Skin epidermis (tissue), 12 donors: ENCODE measurements around the gene IGF1.

ENCODE experiments used
- H3K27ac ChIP-seq, 21 experiments: fragments of 200-600 bp; sonication (generic) in 11 of 21; one replicate each; pipeline ENCODE4 v1.5.0; 2020; ENCODE audit warnings: mild to moderate bottlenecking in 3 of 21, inconsistent platforms in 2 of 21, moderate library complexity in 2 of 21
- H3K4me3 ChIP-seq, 7 experiments: fragments of 200-600 bp; sonication (generic) in 2 of 7; one replicate each; pipeline ENCODE4 v1.5.0; 2020; ENCODE audit warnings: inconsistent platforms in 2 of 7, mild to moderate bottlenecking in 2 of 7, moderate library complexity in 1 of 7

IGF1 gene

DNA sequence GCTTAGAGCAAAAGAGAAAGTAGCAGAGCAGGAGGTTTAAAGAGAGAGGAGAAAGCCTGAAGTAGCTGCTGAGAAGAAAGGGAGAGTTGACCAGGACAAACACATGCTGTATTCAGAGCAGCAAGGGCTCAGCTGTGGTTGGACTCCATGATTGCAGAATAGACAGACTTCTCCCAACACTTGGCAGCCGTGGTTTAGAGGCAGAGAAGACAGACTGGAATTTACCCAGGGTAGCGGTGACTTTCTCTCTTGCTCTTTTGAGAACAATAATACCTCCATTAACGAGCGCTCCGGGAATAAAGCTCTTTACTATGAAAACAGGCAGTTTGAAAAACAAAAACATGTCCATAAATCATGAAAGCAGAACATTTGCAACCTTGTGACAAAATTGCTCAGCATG is 21.4 kb upstream of the IGF1 start:
- H3K27ac ChIP-seq = peak overlapping the region in 6 of 21 experiments; percentile 2 to 55 (median 41)
- no peak overlapping the region for H3K4me3 ChIP-seq

DNA sequence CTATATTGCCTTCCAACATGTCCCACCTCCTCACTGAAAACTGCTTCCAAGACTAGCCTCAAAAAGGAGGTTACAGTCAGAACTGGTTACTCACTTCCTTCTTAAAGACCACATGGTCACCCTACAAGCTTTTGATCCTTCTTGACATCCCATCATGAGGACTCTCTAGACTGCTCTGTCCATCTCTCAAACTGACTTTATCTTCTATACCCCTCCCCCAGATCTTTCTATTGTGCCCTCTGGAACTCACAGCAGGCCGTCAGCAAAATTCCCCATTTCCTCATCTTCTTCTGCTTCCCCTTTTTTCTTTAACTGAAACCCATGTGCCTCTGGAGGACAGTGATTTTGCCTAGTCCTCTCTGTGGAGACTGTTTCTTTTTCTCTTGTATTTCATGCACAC is 18.1 kb upstream of the IGF1 start:
- Histone ChIP-seq H3K27ac (peak overlapping the region in 3 of 21 experiments; percentile 6 to 50 (median 46)), H3K4me3 (no peak overlapping the region)

DNA sequence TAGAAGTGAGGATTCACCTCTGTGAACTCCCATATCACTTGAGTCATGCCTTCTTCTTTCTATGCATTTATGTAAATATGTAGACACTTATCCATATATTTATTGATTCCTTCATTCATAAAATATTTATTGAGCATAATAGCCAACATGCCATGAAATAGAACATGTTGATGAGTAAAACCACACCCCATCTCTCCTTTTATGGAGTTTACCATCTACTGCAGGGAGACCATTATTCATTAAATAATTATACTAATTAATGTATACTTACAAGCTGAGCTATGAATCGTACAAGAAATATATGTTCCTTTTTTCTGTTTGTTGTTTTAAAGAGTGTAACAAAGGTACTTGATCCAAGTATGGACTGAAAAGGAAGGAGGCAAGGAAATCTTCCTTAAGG is 17.4 kb upstream of the IGF1 start:
- H3K27ac ChIP-seq = peak overlapping the region in 2 of 21 experiments; percentile 12 to 46
- H3K4me3 ChIP-seq = no peak overlapping the region

DNA sequence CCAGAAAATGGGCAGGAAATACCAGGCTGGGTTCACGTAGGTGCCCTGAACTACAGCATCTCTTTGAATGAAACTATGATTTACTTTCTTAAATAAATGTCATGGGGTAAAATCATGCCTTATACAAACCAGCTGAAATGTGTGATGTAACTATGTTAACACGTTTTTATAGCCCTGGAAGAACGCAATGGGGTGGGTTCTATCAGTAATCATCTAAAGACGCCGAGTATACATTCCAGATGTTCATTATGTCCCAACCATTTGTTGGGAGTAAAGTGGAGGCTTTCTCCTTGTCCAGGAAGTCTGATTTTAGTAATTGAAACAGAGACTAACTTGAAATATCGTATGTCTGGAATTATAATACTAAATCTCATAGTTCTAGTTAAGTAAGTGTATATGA is 16.2 kb upstream of the IGF1 start:
- no peak overlapping the region for H3K4me3 ChIP-seq
- H3K27ac ChIP-seq = no peak overlapping the region

DNA sequence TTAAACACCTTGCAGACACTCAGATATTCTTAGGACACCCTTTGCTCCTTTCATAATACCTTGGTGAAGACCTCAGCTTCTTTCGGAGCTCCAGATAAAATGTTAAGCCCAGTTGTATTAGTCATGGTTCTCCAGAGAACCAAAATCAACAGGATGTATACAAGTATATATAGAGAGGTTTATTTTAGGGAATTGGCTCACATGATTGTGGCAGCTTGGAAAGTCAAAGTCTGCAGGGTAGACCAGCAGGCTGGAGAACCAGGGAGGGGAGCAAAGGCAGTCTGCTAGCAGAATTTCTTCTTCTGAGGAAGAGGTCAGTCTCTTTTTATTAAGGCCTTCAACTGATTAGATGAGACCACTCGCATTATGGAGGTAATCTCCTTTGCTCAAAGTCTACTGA is 6.9 kb upstream of the IGF1 start:
- H3K4me3 ChIP-seq = no peak overlapping the region

DNA sequence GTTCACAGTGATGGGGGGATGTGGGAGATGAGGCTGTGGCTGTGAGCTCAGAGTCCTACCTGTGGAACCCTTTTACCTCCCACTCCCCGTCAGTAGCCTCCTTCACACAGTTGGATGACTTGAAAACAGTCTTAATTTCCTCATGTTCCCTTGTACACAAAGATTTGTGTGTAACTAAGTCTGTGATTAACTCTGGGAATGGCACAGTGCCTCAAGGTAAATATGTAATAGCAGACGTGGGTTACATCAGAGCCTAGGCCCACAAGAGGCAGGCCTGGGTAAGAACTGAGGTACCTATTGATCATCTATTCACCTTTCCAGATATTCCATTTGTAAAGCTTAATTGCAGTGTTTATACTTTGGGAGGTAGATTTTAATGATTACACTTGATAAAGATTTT is 5.8 kb upstream of the IGF1 start:
- H3K4me3 ChIP-seq = no peak overlapping the region
- no peak overlapping the region for H3K27ac ChIP-seq

More for the DNA sequence above, 6.9 kb upstream of the IGF1 start:
- no peak overlapping the region for H3K27ac ChIP-seq

DNA sequence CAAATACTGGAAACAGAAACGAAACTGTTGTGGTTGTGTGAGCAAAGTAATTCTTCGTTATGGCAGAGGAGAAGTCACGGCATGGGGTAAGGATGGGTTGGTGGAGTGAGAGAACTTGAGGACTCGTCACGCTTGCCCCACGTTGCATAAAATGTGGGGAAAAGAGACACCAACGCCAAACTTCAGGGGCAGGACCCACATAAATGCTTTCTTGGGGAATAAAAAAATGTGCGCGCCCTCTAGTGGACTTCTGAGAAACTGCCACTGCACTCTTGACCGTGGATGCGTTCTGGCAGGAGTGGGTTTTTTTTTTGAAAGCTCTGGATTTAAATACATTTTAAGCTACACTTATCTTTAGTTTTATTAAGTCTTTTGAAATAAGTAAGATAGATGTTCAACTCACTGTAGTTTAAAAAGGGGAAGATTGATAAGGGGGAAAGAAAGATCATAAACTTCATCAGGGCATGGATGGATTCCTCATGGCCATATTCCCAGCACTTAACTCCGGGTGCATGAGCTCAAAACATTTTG is 4.1 kb upstream of the IGF1 start:
- Histone ChIP-seq H3K4me3 (peak overlapping the region in 1 of 7 experiments; percentile 13), H3K27ac (peak overlapping the region in 15 of 21 experiments; percentile 6 to 73 (median 45))

DNA sequence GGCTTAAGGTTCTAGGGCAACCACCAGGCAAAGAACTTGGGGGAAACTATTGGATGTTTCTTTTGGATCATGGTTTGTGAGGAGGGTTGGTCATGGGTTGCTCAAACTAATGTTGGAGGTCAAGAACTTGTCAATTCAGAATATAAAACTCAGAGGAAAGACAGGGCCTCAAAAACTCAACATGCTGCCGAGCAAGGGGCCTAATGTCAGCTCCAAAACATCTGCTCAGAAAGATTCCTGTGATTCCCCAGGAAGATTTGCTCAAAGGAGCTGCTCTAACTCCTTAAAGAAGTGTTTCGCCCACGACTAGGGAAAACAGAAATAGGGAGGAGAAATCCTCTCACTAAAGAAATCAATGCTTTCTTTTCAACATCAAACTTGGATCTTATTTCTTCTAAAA is 3.7 kb upstream of the IGF1 start:
- H3K4me3 ChIP-seq = peak overlapping the region in 1 of 7 experiments; percentile 13
- H3K27ac ChIP-seq = peak overlapping the region in 16 of 21 experiments; percentile 6 to 73 (median 38)

DNA sequence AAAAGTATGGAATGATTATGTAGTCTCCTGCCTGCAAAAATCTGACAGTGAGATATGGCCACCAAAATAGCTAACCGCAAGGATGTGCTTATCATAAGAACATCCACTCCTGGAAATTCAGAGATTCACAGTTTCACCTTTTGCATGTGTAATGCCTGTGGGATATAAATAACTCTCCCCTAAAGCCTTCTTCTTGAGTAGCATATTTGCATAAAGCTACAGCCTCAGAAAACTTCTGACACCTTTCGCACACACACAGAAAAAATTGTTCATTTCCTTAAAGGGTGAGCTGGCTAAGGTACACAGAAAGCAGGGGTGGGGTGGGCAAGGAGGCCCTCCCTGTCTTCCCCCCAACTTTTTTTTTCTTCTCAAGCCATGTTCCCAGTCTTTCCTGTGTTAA is 3.1 kb upstream of the IGF1 start:
- peak overlapping the region in 8 of 21 experiments; percentile 17 to 73 (median 52) for H3K27ac ChIP-seq
- H3K4me3 ChIP-seq = no peak overlapping the region

DNA sequence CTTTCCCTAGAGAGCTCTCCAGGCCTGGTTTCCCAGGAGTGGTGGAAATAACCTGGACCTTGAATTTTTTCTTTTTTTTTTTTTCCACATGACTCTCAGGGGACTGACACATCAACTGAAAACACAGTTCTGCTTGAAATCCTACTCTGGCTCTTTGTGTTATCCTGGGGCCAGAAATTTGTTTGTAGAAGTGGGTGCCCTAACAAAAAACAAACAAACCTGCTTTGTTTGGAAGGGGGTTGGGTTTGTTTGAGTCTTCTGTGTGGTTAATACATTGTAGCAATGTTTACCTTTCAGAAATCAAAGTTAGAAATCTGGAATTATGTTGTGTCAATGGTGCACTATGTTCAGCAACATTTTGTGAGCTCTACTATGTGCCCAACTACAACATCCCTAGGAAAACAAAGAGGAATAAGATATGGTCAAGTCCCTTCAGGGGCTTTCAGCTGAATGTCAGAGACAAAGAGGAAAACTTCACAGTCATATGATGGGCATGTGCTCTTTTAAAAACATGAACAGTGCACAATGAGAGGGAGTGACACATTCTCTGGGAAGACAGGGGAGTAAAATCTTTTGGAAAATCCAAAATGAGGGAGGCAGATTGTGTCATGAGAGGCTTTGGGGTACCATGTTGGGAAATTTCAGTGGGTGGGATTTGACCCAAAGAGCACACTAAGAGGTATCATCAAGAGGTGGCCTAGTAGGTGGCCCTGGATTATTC is 1.5 kb upstream of the IGF1 start:
- Histone ChIP-seq H3K4me3 (no peak overlapping the region), H3K27ac (peak overlapping the region in 1 of 21 experiments; percentile 13)

DNA sequence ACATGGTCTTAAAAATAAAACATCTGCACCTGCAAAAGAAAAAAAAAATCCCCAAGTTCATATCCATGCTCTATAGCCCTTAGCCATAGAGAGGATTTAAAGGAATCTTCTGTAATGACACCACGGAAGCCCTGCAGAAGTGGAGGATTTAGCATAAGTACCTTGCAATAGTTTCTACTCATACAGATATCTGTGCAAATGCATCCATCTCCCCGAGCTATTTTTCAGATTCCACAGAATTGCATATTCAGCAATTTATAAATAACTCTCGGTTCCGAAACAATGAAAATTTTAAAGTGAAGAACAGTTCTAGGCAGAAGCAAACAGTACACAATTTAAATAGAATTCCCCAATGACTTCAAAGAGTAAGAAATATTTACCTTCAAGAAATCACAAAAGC is 424 bp downstream of the IGF1 start:
- peak overlapping the region in 3 of 7 experiments; percentile 4 to 31 (median 16) for H3K4me3 ChIP-seq
- H3K27ac ChIP-seq = peak overlapping the region in 5 of 21 experiments; percentile 15 to 58 (median 24)

DNA sequence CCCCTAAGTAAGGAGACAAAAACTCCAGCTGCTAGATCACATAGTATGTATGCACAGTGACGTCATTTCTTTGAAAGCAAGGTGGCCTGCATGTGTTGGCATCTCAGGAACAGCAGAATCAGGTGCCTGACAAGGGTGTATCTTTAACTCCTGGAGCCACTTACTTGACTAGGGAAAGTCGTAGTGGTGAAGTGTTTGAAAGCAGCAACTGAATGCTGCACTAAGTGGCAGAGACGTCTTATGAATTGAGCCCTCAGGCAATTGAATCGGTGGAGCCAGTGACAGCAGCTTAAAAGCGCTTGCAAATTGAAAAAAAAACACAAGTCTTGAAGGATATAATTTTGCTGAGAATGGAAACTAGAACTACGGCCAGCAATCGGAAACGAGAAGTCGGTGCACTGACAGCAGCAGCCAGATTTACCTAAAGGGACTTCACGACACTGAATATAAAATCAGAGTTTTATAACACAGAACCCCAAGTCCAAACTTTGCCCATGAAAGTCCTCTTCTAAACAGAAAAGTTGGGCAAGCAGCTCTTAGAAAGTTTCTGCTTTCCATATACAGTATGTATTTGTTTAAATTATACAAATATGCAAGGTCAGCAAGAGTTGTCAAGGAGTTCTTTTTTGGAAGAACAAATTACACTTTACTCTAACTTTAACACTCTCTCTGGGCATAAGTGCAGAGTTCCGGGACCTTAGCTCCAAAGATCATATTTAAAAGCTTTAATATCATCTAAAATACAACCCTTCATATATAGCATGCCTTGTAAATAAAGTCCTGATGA is 1.1 kb downstream of the IGF1 start:
- H3K4me3 ChIP-seq = peak overlapping the region in 3 of 7 experiments; percentile 16 to 31 (median 18)
- peak overlapping the region in 10 of 21 experiments; percentile 15 to 58 (median 31) for H3K27ac ChIP-seq

DNA sequence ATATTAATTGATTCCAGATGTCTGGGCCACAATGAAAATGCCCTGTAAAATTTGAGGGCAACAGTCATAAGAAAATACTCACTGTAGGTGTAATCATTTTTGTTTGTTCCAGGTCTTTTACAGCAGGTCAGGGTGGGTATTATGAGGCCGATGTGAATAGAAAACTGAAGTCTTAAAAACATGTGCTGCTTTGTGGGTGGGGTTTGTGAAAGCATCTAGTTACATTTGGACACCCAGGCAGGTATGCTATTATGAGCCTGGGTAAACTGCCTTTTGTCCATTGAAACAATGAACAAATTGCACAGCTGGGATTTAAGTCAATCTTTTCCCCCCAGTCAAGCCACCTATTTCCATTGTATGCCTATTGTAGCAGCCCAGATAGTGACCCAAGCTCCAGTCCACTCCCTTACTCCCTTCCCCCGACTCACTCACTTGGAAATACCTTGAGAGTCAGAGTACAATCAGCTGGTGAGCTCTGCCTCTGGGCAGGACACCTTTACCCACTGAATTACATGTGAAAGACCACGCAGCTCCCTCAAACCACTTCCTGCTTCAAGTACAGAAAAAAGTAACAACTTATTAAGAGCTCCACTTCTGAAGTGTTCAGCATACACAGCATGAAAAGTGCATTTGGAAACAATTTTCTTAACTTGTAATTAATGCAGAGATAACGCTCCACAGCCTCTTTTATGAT is 1.8 kb downstream of the IGF1 start:
- peak overlapping the region in 8 of 21 experiments; percentile 15 to 58 (median 34) for H3K27ac ChIP-seq
- H3K4me3 ChIP-seq = peak overlapping the region in 3 of 7 experiments; percentile 16 to 31 (median 18)

DNA sequence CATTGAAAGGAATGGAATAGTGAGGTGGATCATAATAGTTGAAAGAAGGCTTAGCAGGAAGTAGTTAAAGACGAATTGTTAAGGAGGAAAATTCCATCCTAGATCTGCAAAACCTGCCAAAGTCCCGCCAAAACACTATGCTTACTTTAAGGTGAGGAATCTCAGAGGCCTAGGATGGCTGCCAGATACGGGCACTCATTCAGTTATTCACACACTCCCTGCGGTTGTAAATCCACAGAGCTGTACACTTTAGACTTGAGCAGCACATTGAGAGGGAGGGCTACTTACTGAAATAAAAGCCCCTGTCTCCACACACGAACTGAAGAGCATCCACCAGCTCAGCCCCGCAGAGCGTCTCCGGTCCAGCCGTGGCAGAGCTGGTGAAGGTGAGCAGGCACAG is 5.0 kb downstream of the IGF1 start:
- H3K27ac ChIP-seq = no peak overlapping the region
- H3K4me3 ChIP-seq = no peak overlapping the region

DNA sequence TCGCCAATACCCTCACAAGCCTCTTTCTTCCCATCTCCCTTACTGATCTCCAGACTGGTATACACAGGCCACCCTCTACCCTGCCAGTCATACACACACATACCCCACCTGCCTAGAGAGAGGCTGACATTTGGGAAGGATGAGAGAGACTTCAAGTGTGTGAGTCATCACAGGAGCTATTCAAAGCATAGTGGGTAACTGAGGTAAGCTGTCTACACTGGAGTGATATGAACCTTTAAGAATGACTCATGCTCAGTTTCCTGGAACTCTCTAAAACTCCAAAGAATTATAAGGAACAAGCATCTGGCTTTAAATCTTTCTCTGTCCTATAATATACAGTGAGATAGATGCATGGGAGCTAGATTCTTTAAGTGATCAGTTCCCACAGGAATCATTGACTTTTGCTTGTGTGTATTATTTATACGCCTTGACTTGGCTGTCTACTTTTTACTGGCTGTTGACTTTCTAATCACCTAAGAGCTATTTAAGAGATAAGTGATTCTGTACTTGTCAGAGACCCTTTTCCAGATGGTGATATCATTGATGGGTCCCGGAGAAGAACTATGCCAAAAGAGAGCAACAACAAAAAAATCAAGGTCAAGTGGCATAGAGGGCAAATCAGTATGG is 5.8 kb downstream of the IGF1 start:
- no peak overlapping the region for H3K4me3 ChIP-seq
- no peak overlapping the region for H3K27ac ChIP-seq

DNA sequence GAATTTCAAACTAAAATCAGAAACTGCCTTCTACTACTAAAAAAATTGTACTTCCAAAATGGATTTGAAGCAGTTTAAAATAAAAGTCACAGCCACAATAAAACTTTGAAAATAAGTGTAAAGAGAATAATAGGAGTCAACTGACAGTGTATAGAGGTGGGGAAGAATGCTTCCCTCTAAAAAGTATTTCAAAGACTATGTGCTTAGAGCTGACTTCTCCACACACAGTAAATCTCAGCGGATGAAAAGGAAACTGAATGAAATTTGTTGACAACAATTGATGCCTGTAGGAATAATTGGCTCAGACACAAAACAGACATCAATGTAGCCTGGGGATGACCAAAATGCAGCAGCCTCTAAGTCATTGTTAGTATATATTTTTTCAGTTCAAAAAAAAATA is 7.9 kb downstream of the IGF1 start:
- Histone ChIP-seq H3K27ac (no peak overlapping the region), H3K4me3 (no peak overlapping the region)

DNA sequence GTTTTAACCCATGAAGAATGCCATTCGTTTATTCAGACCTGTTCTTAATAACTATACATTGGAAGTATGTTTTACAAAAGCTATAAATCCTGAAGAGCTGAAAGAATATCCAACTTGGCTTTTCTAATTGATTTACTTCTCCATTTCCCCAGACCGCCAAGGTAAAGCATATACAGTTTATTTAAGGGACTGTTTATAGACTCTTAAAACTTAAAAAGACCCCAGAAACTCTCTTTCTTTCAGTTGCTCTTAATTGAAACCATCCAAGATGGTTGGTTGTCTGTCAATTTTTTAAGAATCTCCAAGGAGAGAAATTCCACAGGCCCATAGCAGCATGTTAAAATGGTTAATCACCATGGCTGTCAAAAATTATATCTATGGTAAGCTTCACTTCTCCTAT is 8.8 kb downstream of the IGF1 start:
- Histone ChIP-seq H3K4me3 (no peak overlapping the region), H3K27ac (no peak overlapping the region)

DNA sequence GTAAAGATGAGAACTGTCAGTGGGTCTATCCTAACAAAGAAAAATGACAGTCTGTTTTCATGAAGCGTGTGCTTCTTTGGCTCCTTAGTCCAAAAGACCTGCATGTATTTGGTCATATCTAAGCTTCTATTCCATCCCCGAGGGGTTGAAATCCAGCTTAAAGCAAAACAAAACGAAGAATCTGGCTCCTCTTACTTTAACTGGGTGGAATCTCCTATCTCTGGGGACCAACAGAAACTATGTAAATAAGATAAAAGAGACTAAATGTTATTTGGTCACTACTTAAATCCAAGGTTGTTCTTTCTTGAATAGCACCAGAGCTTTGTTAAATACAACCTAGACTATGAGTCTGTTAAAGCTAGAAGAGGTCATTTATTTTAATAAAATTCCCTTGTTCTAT is 9.4 kb downstream of the IGF1 start:
- no peak overlapping the region for H3K4me3 ChIP-seq
- no peak overlapping the region for H3K27ac ChIP-seq

DNA sequence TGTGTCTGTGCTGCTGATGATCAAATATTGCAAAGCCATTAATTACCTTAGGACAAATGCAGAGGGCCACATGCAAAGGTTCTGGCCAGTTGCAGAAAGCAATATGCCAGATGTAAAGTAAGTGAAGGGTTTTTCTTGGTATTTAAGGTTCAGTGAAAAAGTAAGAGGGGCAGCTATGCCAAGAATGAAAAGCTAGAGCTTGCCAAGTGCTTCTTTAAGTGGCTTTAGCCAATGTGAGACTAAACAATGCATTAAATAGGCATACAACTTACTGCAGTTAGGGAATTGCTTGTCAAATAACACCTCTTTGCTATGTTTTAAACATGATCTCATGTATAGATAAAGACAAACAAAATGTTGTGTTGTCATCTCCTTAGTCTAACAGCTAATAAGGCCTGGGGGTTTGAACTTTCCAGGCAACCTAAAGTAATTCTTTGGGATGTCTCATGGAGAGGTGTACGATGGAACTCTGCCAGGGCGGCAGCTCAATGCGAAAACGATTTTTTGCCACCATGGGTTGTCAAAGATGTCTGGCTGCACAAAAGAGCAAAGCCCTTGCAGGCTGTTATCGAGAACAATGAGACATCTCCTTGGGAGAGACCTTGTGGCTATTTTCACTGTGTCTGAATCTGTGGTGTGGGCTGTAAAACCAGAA is 12.0 kb downstream of the IGF1 start:
- Histone ChIP-seq H3K27ac (no peak overlapping the region), H3K4me3 (no peak overlapping the region)
